Stomach (tissue), 9 donors: ENCODE data around the gene ACOXL. TPM values are rescaled to one million over a fixed set of nuclear protein-coding genes. Genes with fewer than 3 reads are reported as not detected.

Source experiments
- DNase-seq, 2 donors: peaks; one replicate each; pipeline versions ENCODE4 v3.0.0 to v3.0.0-alpha.2; 2013 to 2019
- H3K27ac ChIP-seq, 5 donors: fragments of 200-600 bp in 4 of 5; sonication (generic) in 4 of 5; one replicate each; pipeline ENCODE4 v1.5.1; 2013 to 2019; ENCODE audit warnings: mild to moderate bottlenecking in 1 of 5, moderate library complexity in 1 of 5
- H3K27me3 ChIP-seq, 3 donors: fragments of 200-600 bp; sonication (generic); one replicate each; pipeline ENCODE4 v1.5.1; 2017 to 2019; ENCODE audit warnings: mixed run types in 1 of 3
- H3K36me3 ChIP-seq, 4 donors: fragments of 200-600 bp; sonication (generic); 1 replicate in 3 of 4; 2 replicates in 1 of 4; pipeline ENCODE4 v1.5.1; 2016 to 2019
- H3K4me1 ChIP-seq, 4 donors: fragments of 200-600 bp; sonication (generic); one replicate each; pipeline ENCODE4 v1.5.1; 2016 to 2019
- H3K4me3 ChIP-seq, 4 donors: fragments of 200-600 bp; sonication (generic) in 3 of 4; one replicate each; pipeline ENCODE4 v1.5.1; 2016 to 2019; ENCODE audit warnings: mild to moderate bottlenecking in 1 of 4
- H3K9me3 ChIP-seq, 4 donors: fragments of 200-600 bp; sonication (generic); one replicate each; pipeline ENCODE4 v1.5.1; 2016 to 2019
- CTCF ChIP-seq, 7 experiments: fragments of 450-650 bp in 4 of 7; fragments of 200-600 bp in 3 of 7; sonication (generic) in 3 of 7; IDR thresholded peaks; one replicate each; pipeline ENCODE4 v1.5.1; 2016 to 2019; ENCODE audit warnings: antibody characterized with exemption in 7 of 7, control low read depth in 2 of 7, mild to moderate bottlenecking in 1 of 7
- EP300 ChIP-seq: sonication (generic); formaldehyde crosslinking; IDR thresholded peaks from one replicate; pipeline ENCODE4 v1.6.1; 2017; ENCODE audit warnings: antibody characterized with exemption
- POLR2A ChIP-seq, 4 donors: fragments of 450-650 bp; IDR thresholded peaks; one replicate each; pipeline ENCODE4 v1.6.1; 2016; ENCODE audit warnings: antibody characterized with exemption in 4 of 4, control low read depth in 2 of 4, mild to moderate bottlenecking in 1 of 4, moderate library complexity in 1 of 4
- POLR2AphosphoS5 ChIP-seq, 3 donors: sonication (generic); formaldehyde crosslinking; IDR thresholded peaks; one replicate each; pipeline ENCODE4 v1.6.1; 2016; ENCODE audit warnings: antibody characterized with exemption in 3 of 3
- WGBS, 5 donors: extraction: QIAGEN DNeasy Blood & Tissue Kit in 3 of 5; methylation state at CpG; one replicate each; pipeline versions ENCODE4 v1.1.5 to v1.1.7; 2013 to 2018; 5-methylcytosine and 5-hydroxymethylcytosine counted together
- intact Hi-C: fragments of 100-400 bp; cut with DNase I; formaldehyde crosslinking; loops from one replicate; pipeline ENCODE4 v1.15.1; 2023; ENCODE audit warnings: low total_unique reads
- polyA plus RNA-seq, 3 donors: library from polyadenylated mRNA; stranded (reverse); fragments of 200-250 nt; gene quantifications; one replicate each; pipeline ENCODE4 v1.2.3, GENCODE V29; 2013
- total RNA-seq, 5 donors: library from RNA; depleted of rRNA; stranded (reverse); fragments of >200 nt; gene quantifications; one replicate each; pipeline versions ENCODE4 v1.1.0 to v1.2.3, GENCODE V29; 2014 to 2016
- donor health status: healthy with polysubstance abuse.
- donor health status: Bipolar disorder and iron deficiency.
- donor health status: healthy.

Gene ACOXL
- total and polyA plus RNA-seq, 8 donors = 0.10 to 1.3 (median 0.45) TPM; not detected in 3

DNA sequence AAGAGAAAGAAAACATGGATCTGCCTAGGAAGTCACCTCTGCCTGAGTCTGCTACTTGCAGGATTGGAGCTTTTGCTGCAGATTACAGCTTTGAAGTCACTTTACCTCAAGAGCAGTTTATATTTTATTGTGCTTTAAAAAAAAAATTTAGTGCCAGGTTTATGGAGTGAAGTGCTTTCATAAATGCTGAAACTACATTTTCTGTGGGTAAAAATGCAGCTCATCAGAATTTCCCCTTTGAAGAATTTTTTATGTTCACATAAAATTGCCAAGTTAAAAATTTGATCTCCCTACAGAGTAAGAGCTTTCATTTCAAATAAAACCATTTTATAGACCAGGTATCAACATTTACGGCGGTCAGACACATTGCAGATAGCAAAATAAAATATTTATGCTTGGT, 413.6 kb downstream of the ACOXL start:
- no peak overlapping the region for H3K4me3 ChIP-seq
- whole genome bisulfite sequencing, 5 donors = 49 to 80% (median 66%) methylated on average over 2 of the region's 2 CpGs
- H3K36me3 ChIP-seq = peaks cover 0 to 26% (median 14%) of the 10 kb centered on the region in 4 donors
- H3K27me3 ChIP-seq = no peaks in the 10 kb centered on the region
- peaks cover 0 to 9% (median 2%) of the 10 kb centered on the region in 4 donors for H3K4me1 ChIP-seq
- TF ChIP-seq CTCF (IDR thresholded peaks at IDR 0.05) = no peak
- TF ChIP-seq POLR2AphosphoS5 (IDR thresholded peaks at IDR 0.05) = no peak
- TF ChIP-seq POLR2A (IDR thresholded peaks at IDR 0.05) = no peak
- TF ChIP-seq EP300 = no peak
- intact Hi-C loops = no loop called here
- H3K27ac ChIP-seq = no peak overlapping the region
- no peaks in the 10 kb centered on the region for H3K9me3 ChIP-seq
- DNase-seq = no peak

- 92 to 95% (median 93%) methylated on average over 3 of the region's 3 CpGs for WGBS, 5 donors
- no peak for TF ChIP-seq CTCF (IDR thresholded peaks at IDR 0.05)
- no peak for TF ChIP-seq POLR2A (IDR thresholded peaks at IDR 0.05)
- TF ChIP-seq POLR2AphosphoS5 (IDR thresholded peaks at IDR 0.05) = no peak
- no peak for TF ChIP-seq EP300
- Histone ChIP-seq H3K4me1 (peaks cover 0 to 9% (median 2%) of the 10 kb centered on the region in 4 donors), H3K9me3 (no peaks in the 10 kb centered on the region), H3K27me3 (no peaks in the 10 kb centered on the region), H3K36me3 (peaks cover 8 to 44% (median 29%) of the 10 kb centered on the region in 4 donors), H3K27ac (peak overlapping the region in 1 of 5 donors; percentile 14), H3K4me3 (no peak overlapping the region)
- DNase-seq = no peak
- intact Hi-C loops = no loop called here
Observed at GRCh38 chr2:111148225-111148873, 416.0 kb downstream of the ACOXL start.

DNA sequence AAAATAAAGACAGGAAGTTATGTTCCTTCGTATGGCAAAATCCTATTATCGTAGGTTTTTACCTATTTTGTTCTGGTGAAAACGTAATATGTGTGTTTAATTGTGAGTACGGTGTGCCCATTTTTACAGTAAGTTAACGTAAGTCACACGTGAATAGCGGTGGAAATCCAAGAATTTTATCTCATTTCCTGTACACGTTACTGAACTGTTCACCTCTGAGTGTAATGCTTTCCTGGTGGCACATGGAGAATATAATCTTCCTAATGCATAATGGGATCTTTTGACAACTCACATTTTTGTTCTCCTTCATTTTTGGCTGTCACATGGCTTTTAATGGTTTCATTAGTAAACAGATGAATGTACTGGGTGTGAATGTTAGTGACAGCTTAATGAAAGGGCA, 416.6 kb downstream of the ACOXL start:
- Histone ChIP-seq H3K27ac (no peak overlapping the region), H3K4me1 (peaks cover 0 to 9% (median 2%) of the 10 kb centered on the region in 4 donors), H3K36me3 (peaks cover 8 to 49% (median 33%) of the 10 kb centered on the region in 4 donors), H3K4me3 (no peak overlapping the region), H3K9me3 (no peaks in the 10 kb centered on the region), H3K27me3 (no peaks in the 10 kb centered on the region)
- intact Hi-C loops = no loop called here
- DNase-seq = peak in 1 of 2 donors; percentile 36
- WGBS, 5 donors = 50 to 75% (median 68%) methylated on average over 8 of the region's 8 CpGs
- TF ChIP-seq POLR2A (IDR thresholded peaks at IDR 0.05) = no peak
- TF ChIP-seq CTCF (IDR thresholded peaks at IDR 0.05) = no peak
- TF ChIP-seq POLR2AphosphoS5 (IDR thresholded peaks at IDR 0.05) = no peak
- no peak for TF ChIP-seq EP300

DNA sequence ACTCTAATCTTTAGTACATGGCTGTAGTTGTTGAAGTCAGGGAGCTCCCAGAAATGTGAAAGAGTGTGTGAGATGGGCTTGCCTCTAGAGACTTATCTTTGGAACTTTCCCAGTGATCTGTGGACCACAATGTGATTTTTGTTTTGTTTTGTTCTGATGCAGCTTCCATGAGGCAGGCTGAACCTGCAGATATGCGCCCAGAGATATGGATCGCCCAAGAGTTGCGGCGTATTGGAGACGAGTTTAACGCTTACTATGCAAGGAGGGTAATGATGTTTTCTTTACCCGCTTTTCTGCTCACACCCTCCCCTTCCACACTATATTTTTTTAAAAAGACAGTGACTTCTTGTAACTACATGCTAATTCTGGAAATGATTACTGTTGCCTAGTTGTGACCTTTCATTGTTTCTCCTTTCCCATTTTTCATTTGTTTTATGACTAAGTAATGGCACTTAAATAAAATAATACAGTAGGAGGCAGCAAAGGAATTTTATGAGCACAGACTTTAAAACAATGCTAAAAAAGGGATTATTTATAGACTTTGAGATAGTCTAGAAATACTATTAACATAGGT, 417.6 kb downstream of the ACOXL start:
- DNase-seq = no peak
- H3K36me3 ChIP-seq = peaks cover 8 to 47% (median 33%) of the 10 kb centered on the region in 4 donors
- H3K9me3 ChIP-seq = no peaks in the 10 kb centered on the region
- peaks cover 0 to 9% (median 4%) of the 10 kb centered on the region in 4 donors for H3K4me1 ChIP-seq
- H3K27ac ChIP-seq = no peak overlapping the region
- H3K27me3 ChIP-seq = no peaks in the 10 kb centered on the region
- H3K4me3 ChIP-seq = no peak overlapping the region
- WGBS, 5 donors = 95 to 99% (median 98%) methylated on average over 7 of the region's 7 CpGs
- intact Hi-C loops = no loop called here
- TF ChIP-seq POLR2AphosphoS5 (IDR thresholded peaks at IDR 0.05) (no peak), CTCF (IDR thresholded peaks at IDR 0.05) (no peak), EP300 (no peak), POLR2A (IDR thresholded peaks at IDR 0.05) (no peak)
